ENCODE measurements around the gene NOSTRIN.

- TF ChIP-seq, protein P1, sequence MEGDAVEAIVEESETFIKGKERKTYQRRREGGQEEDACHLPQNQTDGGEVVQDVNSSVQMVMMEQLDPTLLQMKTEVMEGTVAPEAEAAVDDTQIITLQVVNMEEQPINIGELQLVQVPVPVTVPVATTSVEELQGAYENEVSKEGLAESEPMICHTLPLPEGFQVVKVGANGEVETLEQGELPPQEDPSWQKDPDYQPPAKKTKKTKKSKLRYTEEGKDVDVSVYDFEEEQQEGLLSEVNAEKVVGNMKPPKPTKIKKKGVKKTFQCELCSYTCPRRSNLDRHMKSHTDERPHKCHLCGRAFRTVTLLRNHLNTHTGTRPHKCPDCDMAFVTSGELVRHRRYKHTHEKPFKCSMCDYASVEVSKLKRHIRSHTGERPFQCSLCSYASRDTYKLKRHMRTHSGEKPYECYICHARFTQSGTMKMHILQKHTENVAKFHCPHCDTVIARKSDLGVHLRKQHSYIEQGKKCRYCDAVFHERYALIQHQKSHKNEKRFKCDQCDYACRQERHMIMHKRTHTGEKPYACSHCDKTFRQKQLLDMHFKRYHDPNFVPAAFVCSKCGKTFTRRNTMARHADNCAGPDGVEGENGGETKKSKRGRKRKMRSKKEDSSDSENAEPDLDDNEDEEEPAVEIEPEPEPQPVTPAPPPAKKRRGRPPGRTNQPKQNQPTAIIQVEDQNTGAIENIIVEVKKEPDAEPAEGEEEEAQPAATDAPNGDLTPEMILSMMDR (IDR thresholded peaks at IDR 0.05) = no peak
- no peak for TF ChIP-seq POLR2A (IDR thresholded peaks at IDR 0.05)
These were observed 87.2 kb downstream of the NOSTRIN start for GRCh38 chr2:168889635-168890005.
